Lung (tissue), 12 donors: ENCODE data around the gene SAFB. TPM values are rescaled to one million over a fixed set of nuclear protein-coding genes. Genes with fewer than 3 reads are reported as not detected.

ENCODE experiments used
- ATAC-seq: fragments of 200-7000 bp; cut with Tn5 transposase; one replicate; pipeline ENCODE4 v1.9.1; 2020; ENCODE audit warnings: moderate number of reproducible peaks; ENCODE audit not compliant: insufficient read depth, low FRiP score
- DNase-seq, 3 donors: peaks; one replicate each; pipeline ENCODE4 v3.0.0-alpha.2; 2013 to 2017
- H3K27ac ChIP-seq, 2 donors: one replicate each; pipeline ENCODE4 v1.5.1; 2013; ENCODE audit warnings: mild to moderate bottlenecking in 2 of 2, moderate library complexity in 2 of 2, control low read depth in 1 of 2, inconsistent platforms in 1 of 2, low read depth in 1 of 2, low read length in 1 of 2
- H3K27me3 ChIP-seq, 3 donors: one replicate each; pipeline ENCODE4 v1.5.1; 2013; ENCODE audit warnings: low read length in 2 of 3; ENCODE audit not compliant: control insufficient read depth in 3 of 3, insufficient read depth in 3 of 3
- H3K36me3 ChIP-seq, 4 donors: one replicate each; pipeline ENCODE4 v1.5.1; 2013; ENCODE audit warnings: low read length in 4 of 4, mild to moderate bottlenecking in 1 of 4, moderate library complexity in 1 of 4; ENCODE audit not compliant: control insufficient read depth in 4 of 4, insufficient read depth in 4 of 4
- H3K4me1 ChIP-seq, 5 donors: one replicate each; pipeline ENCODE4 v1.5.1; 2013; ENCODE audit warnings: low read length in 5 of 5, mild to moderate bottlenecking in 2 of 5, moderate library complexity in 1 of 5; ENCODE audit not compliant: control insufficient read depth in 5 of 5, insufficient read depth in 5 of 5
- H3K4me3 ChIP-seq: one replicate; pipeline ENCODE4 v1.5.1; 2013; ENCODE audit warnings: mild to moderate bottlenecking, control low read depth, moderate library complexity
- H3K9ac ChIP-seq, 2 donors: one replicate each; pipeline ENCODE4 v1.5.1; 2013; ENCODE audit warnings: low read length in 2 of 2, control low read depth in 1 of 2; ENCODE audit not compliant: insufficient read depth in 1 of 2
- H3K9me3 ChIP-seq, 4 donors: one replicate each; pipeline ENCODE4 v1.5.1; 2013; ENCODE audit warnings: low read length in 3 of 4, mild to moderate bottlenecking in 1 of 4, moderate library complexity in 1 of 4; ENCODE audit not compliant: control insufficient read depth in 4 of 4, insufficient read depth in 3 of 4
- CTCF ChIP-seq: IDR thresholded peaks from 2 replicates; pipeline ENCODE4 v1.5.1; 2012; ENCODE audit warnings: mild to moderate bottlenecking; ENCODE audit errors: control extremely low read depth, extremely low read depth
- WGBS, 2 donors: extraction: QIAGEN DNeasy Blood & Tissue Kit; methylation state at CpG; one replicate each; pipeline ENCODE4 v1.1.7; 2013; 5-methylcytosine and 5-hydroxymethylcytosine counted together
- polyA plus RNA-seq, 2 donors: library from polyadenylated mRNA; stranded (reverse); fragments of 200-250 nt; gene quantifications; one replicate each; pipeline ENCODE4 v1.2.1, GENCODE V29; 2013
- total RNA-seq, 2 donors: library from RNA; depleted of rRNA in 1 of 2; stranded (reverse); fragments of >200 nt in 1 of 2; gene quantifications; one replicate each; pipeline ENCODE4 v1.2.1, GENCODE V29; 2014 to 2021
- donor health status: control.
- donor health status: control.
- donor health status: Bipolar disorder and iron deficiency.
- donor health status: healthy.
- donor health status: DM: yes; HTN: yes; CAD: no.

Gene SAFB
- total and polyA plus RNA-seq, 4 donors, result 59.5 to 130 (median 77.7) TPM

- Histone ChIP-seq H3K27me3 (no peaks in the 10 kb centered on the region), H3K9me3 (no peaks in the 10 kb centered on the region), H3K4me3 (no peak overlapping the region), H3K9ac (no peak overlapping the region), H3K36me3 (peaks cover 26 to 58% (median 51%) of the 10 kb centered on the region in 4 donors), H3K27ac (no peak overlapping the region), H3K4me1 (no peaks in the 10 kb centered on the region)
- DNase-seq (no peak), ATAC-seq (no peak)
- TF ChIP-seq CTCF, result no peak
- 96% methylated on average over 16 of the region's 16 CpGs for WGBS, 2 donors
Observed at GRCh38 chr19:5609881-5610448, 12.9 kb upstream of the SAFB start.

GRCh38 chr19:5612891-5613865, 9.7 kb upstream of the SAFB start:
- no peaks in the 10 kb centered on the region for H3K27me3 ChIP-seq
- H3K4me3 ChIP-seq, result no peak overlapping the region
- H3K9me3 ChIP-seq, result no peaks in the 10 kb centered on the region
- peaks cover 0 to 2% (median 0%) of the 10 kb centered on the region in 5 donors for H3K4me1 ChIP-seq
- H3K36me3 ChIP-seq, result peaks cover 37 to 59% (median 57%) of the 10 kb centered on the region in 4 donors
- no peak for DNase-seq
- ATAC-seq, result no peak
- TF ChIP-seq CTCF, result no peak
- H3K9ac ChIP-seq, result no peak overlapping the region
- no peak overlapping the region for H3K27ac ChIP-seq
- WGBS, 2 donors, result 94 to 96% methylated on average over 15 of the region's 15 CpGs

GRCh38 chr19:5615756-5616327, 7.0 kb upstream of the SAFB start:
- H3K9me3 ChIP-seq, result no peaks in the 10 kb centered on the region
- 94 to 98% methylated on average over 17 of the region's 17 CpGs for WGBS, 2 donors
- H3K27me3 ChIP-seq, result no peaks in the 10 kb centered on the region
- H3K4me3 ChIP-seq, result no peak overlapping the region
- H3K36me3 ChIP-seq, result peaks cover 37 to 53% (median 49%) of the 10 kb centered on the region in 4 donors
- no peak overlapping the region for H3K27ac ChIP-seq
- TF ChIP-seq CTCF, result no peak
- DNase-seq, result no peak
- peaks cover 0 to 16% (median 4%) of the 10 kb centered on the region in 5 donors for H3K4me1 ChIP-seq
- no peak for ATAC-seq
- no peak overlapping the region for H3K9ac ChIP-seq
